H1 (cell line): Measurements from ENCODE around the gene KLHDC4. TPM values are rescaled to one million over a fixed set of nuclear protein-coding genes. Genes with fewer than 3 reads are reported as not detected.
A peak's percentile ranks its signal among the peaks of the same experiment; 100 is the strongest.

Experiments
- CTCF ChIA-PET: fragments of 300-600 bp; sonication (Branson Sonifier 250); formaldehyde crosslinking; loops from one replicate; lab custom pipeline; 2021; ENCODE audit not compliant: partially characterized antibody; lab: Charles Lee
- POLR2A ChIA-PET: fragments of 300-600 bp; sonication (Branson Sonifier 250); formaldehyde crosslinking; loops from one replicate; lab custom pipeline; 2021; ENCODE audit warnings: inconsistent platforms; ENCODE audit not compliant: partially characterized antibody; lab: Charles Lee
- DNase-seq, 2 experiments: peaks; one replicate each; pipeline versions ENCODE4 v3.0.0 to v3.0.0-alpha.2; 2010 to 2022; ENCODE audit warnings: low spot score in 2 of 2, low read depth in 1 of 2, mixed read lengths in 1 of 2
- FAIRE-seq: peaks from 2 replicates; lab custom pipeline; 2011; peaks lifted over from hg19 to GRCh38; lab: Jason Lieb, UNC
- H2AFZ ChIP-seq: 2 replicates; pipeline ENCODE4 v1.8.1; 2012; ENCODE audit warnings: low read length, inconsistent platforms
- H2AK5ac ChIP-seq: 2 replicates; pipeline ENCODE4 v1.6.1; 2013; ENCODE audit warnings: low read depth, low read length
- H2BK120ac ChIP-seq: replicated peaks from 2 replicates; pipeline ENCODE3; 2013; ENCODE audit warnings: low read depth, low read length, inconsistent platforms
- H2BK12ac ChIP-seq: 2 replicates; pipeline ENCODE4 v1.6.1; 2013; ENCODE audit warnings: low read depth, low read length
- H2BK15ac ChIP-seq: 2 replicates; pipeline ENCODE4 v1.6.1; 2013; ENCODE audit warnings: low read length
- H2BK20ac ChIP-seq: 2 replicates; pipeline ENCODE4 v1.6.1; 2013; ENCODE audit warnings: low read length
- H2BK5ac ChIP-seq: 2 replicates; pipeline ENCODE4 v1.6.1; 2013; ENCODE audit warnings: low read depth, low read length
- H3K14ac ChIP-seq: 2 replicates; pipeline ENCODE4 v1.6.1; 2013; ENCODE audit warnings: inconsistent platforms; ENCODE audit not compliant: insufficient read length
- H3K18ac ChIP-seq: 2 replicates; pipeline ENCODE4 v1.6.1; 2013; ENCODE audit warnings: low read length; ENCODE audit errors: extremely low read depth
- H3K23ac ChIP-seq: 2 replicates; pipeline ENCODE4 v1.6.1; 2013; ENCODE audit warnings: inconsistent platforms; ENCODE audit not compliant: insufficient read length
- H3K23me2 ChIP-seq: 2 replicates; pipeline ENCODE4 v1.6.1; 2013; ENCODE audit warnings: low read depth, low read length
- H3K27ac ChIP-seq: 2 replicates; pipeline ENCODE4 v1.6.1; 2011; ENCODE audit warnings: low read depth, low read length, inconsistent platforms
- H3K27me3 ChIP-seq, 4 experiments: replicated peaks in 1 of 4; 1 replicate in 1 of 4; 2 replicates in 3 of 4; pipeline versions ENCODE4 v1.6.1 to v1.8.1; 2011 to 2013; ENCODE audit warnings: low read length in 3 of 4, mild to moderate bottlenecking in 3 of 4, inconsistent platforms in 2 of 4, mixed read lengths in 2 of 4, moderate library complexity in 1 of 4; ENCODE audit not compliant: control insufficient read depth in 3 of 4, insufficient read depth in 3 of 4; ENCODE audit errors: extremely low read depth in 1 of 4
- H3K36me3 ChIP-seq, 4 experiments: 2 replicates each; pipeline versions ENCODE4 v1.6.1 to v1.8.1; 2011 to 2013; ENCODE audit warnings: mild to moderate bottlenecking in 4 of 4, low read length in 3 of 4, moderate library complexity in 2 of 4, control low read depth in 1 of 4, inconsistent platforms in 1 of 4; ENCODE audit not compliant: insufficient read depth in 4 of 4, control insufficient read depth in 2 of 4
- H3K4ac ChIP-seq: replicated peaks from 2 replicates; pipeline ENCODE3; 2013; ENCODE audit warnings: low read length, low read depth, mixed read lengths, inconsistent platforms; ENCODE audit not compliant: insufficient read length
- H3K4me1 ChIP-seq, 4 experiments: replicated peaks in 1 of 4; 1 replicate in 1 of 4; 2 replicates in 3 of 4; pipeline versions ENCODE4 v1.6.1 to v1.8.1; 2011 to 2013; ENCODE audit warnings: low read length in 3 of 4, inconsistent platforms in 2 of 4, mixed read lengths in 1 of 4; ENCODE audit not compliant: insufficient read depth in 4 of 4, control insufficient read depth in 3 of 4
- H3K4me2 ChIP-seq, 2 experiments: 2 replicates each; pipeline versions ENCODE4 v1.6.1 to v1.8.1; 2011 to 2013; ENCODE audit warnings: low read depth in 2 of 2, low read length in 2 of 2, control low read depth in 1 of 2, inconsistent platforms in 1 of 2, mild to moderate bottlenecking in 1 of 2; ENCODE audit not compliant: insufficient read depth in 1 of 2
- H3K4me3 ChIP-seq, 4 experiments: fragments of 200-600, 300-600 bp in 1 of 4; sonication (generic), shearing (Covaris generic), sonication (Bioruptor Twin) in 1 of 4; 2 replicates each; pipeline versions ENCODE4 v1.5.1 to v1.8.1; 2011 to 2016; ENCODE audit warnings: low read length in 4 of 4, low read depth in 3 of 4, control low read depth in 2 of 4, inconsistent platforms in 2 of 4, mild to moderate bottlenecking in 2 of 4, mixed read lengths in 1 of 4, moderate library complexity in 1 of 4; ENCODE audit not compliant: insufficient read depth in 2 of 4; ENCODE audit errors: extremely low read depth in 1 of 4
- H3K56ac ChIP-seq: replicated peaks from 2 replicates; pipeline ENCODE3; 2013; ENCODE audit warnings: low read depth, mild to moderate bottlenecking, mixed read lengths, low read length, inconsistent platforms; ENCODE audit not compliant: insufficient read length
- H3K79me1 ChIP-seq: 2 replicates; pipeline ENCODE4 v1.6.1; 2013; ENCODE audit warnings: low read depth, low read length, control low read depth
- H3K79me2 ChIP-seq, 2 experiments: 2 replicates each; pipeline versions ENCODE4 v1.6.1 to v1.8.1; 2012 to 2013; ENCODE audit warnings: low read length in 2 of 2, mild to moderate bottlenecking in 2 of 2, inconsistent platforms in 1 of 2; ENCODE audit not compliant: insufficient read depth in 2 of 2, control insufficient read depth in 1 of 2
- H3K9ac ChIP-seq, 4 experiments: replicated peaks in 1 of 4; 1 replicate in 1 of 4; 2 replicates in 3 of 4; pipeline versions ENCODE4 v1.6.1 to v1.8.1; 2011 to 2013; ENCODE audit warnings: low read depth in 3 of 4, low read length in 3 of 4, control low read depth in 2 of 4, mild to moderate bottlenecking in 2 of 4, moderate library complexity in 2 of 4, inconsistent platforms in 1 of 4; ENCODE audit errors: extremely low read depth in 1 of 4
- H3K9me3 ChIP-seq, 2 experiments: 2 replicates each; pipeline versions ENCODE4 v1.6.1 to v1.8.1; 2012 to 2013; ENCODE audit warnings: mild to moderate bottlenecking in 2 of 2, moderate library complexity in 2 of 2, control low read depth in 1 of 2, inconsistent platforms in 1 of 2, low read depth in 1 of 2, low read length in 1 of 2, mixed read lengths in 1 of 2; ENCODE audit not compliant: insufficient read depth in 2 of 2
- H4K20me1 ChIP-seq, 2 experiments: replicated peaks in 1 of 2; 2 replicates each; pipeline versions ENCODE3 to v1.8.1; 2011 to 2013; ENCODE audit warnings: inconsistent platforms in 2 of 2, low read length in 2 of 2, mild to moderate bottlenecking in 1 of 2; ENCODE audit not compliant: insufficient read depth in 2 of 2, control insufficient read depth in 1 of 2
- H4K5ac ChIP-seq: 2 replicates; pipeline ENCODE4 v1.6.1; 2013; ENCODE audit warnings: low read length, low read depth, mixed read lengths, inconsistent platforms; ENCODE audit not compliant: insufficient read length
- H4K8ac ChIP-seq: 2 replicates; pipeline ENCODE4 v1.8.0; 2013; ENCODE audit warnings: mild to moderate bottlenecking, moderate library complexity, low read length, inconsistent platforms; ENCODE audit not compliant: insufficient read depth; ENCODE audit errors: extremely low read depth
- H4K91ac ChIP-seq: replicated peaks from 2 replicates; pipeline ENCODE3; 2013; ENCODE audit warnings: low read length, mixed read lengths, inconsistent platforms; ENCODE audit not compliant: insufficient read length
- CHD2 ChIP-seq: IDR thresholded peaks from 2 replicates; pipeline ENCODE4 v1.6.1; 2012; ENCODE audit warnings: low read length, improper control_type of control experiment
- GABPA ChIP-seq: IDR thresholded peaks from 2 replicates; pipeline ENCODE4 v1.6.1; 2011; ENCODE audit warnings: mild to moderate bottlenecking, low read length, moderate library complexity, borderline replicate concordance; ENCODE audit not compliant: insufficient read depth
- GTF2F1 ChIP-seq: IDR thresholded peaks from 2 replicates; pipeline ENCODE4 v1.6.1; 2012; ENCODE audit warnings: low read depth, low read length, improper control_type of control experiment, borderline replicate concordance
- KDM1A ChIP-seq: fragments of 200-600, 300-600 bp; sonication (generic); IDR thresholded peaks from 2 replicates; pipeline ENCODE4 v1.7.1; 2016; ENCODE audit warnings: mild to moderate bottlenecking, low read length, borderline replicate concordance
- MAFK ChIP-seq: IDR thresholded peaks from 2 replicates; pipeline ENCODE4 v1.6.1; 2012; ENCODE audit warnings: low read depth, mild to moderate bottlenecking, improper control_type of control experiment, low read length
- RNF2 ChIP-seq: fragments of 200-900, 300-1000 bp; sonication (generic); IDR thresholded peaks from 2 replicates; pipeline ENCODE4 v1.7.1; 2016; ENCODE audit warnings: borderline replicate concordance, low read depth, mild to moderate bottlenecking, antibody characterized with exemption, low read length; ENCODE audit not compliant: poor library complexity, severe bottlenecking; ENCODE audit errors: missing control alignments
- TBP ChIP-seq: IDR thresholded peaks from 2 replicates; pipeline ENCODE4 v1.6.1; 2011; ENCODE audit warnings: low read depth, low read length, improper control_type of control experiment
- YY1 ChIP-seq: IDR thresholded peaks from 2 replicates; pipeline ENCODE4 v1.6.1; 2011; ENCODE audit warnings: low read depth, mild to moderate bottlenecking, low read length
- WGBS, 2 experiments: shearing (Covaris generic) in 1 of 2; methylation state at CpG; one replicate each; pipeline versions ENCODE4 v1.1.6 to v1.1.7; 2013 to 2015; ENCODE audit warnings: low lambda C conversion rate in 2 of 2, mixed read lengths in 2 of 2, inconsistent platforms in 1 of 2, low coverage in 1 of 2, missing lambda C conversion rate in 1 of 2; ENCODE audit not compliant: insufficient replicate concordance in 2 of 2, insufficient coverage in 1 of 2, insufficient read length in 1 of 2; ENCODE audit errors: extremely low coverage in 1 of 2, missing lambda C conversion rate in 1 of 2; 5-methylcytosine and 5-hydroxymethylcytosine counted together
- polyA plus RNA-seq, 7 experiments: library from polyadenylated mRNA; depleted of rRNA in 3 of 7; stranded (reverse) in 5 of 7; unstranded in 2 of 7; fragments of >200 nt in 5 of 7; fragments of 200-250 nt in 2 of 7; gene quantifications; 1 replicate in 5 of 7; 2 replicates in 1 of 7; 4 replicates in 1 of 7; pipeline versions ENCODE4 v1.2.1 to v1.2.3, GENCODE V29; 2011 to 2013; ENCODE audit warnings: missing spikeins in 2 of 7, mixed read lengths in 2 of 7
- total RNA-seq: library from RNA; stranded (reverse); fragmentation: NEBNext Ultra II Directional; extraction: Animal tissue kit (Norgen Biotek cat#: 25700); gene quantifications from 2 replicates; pipeline ENCODE4 v1.2.1, GENCODE V29; 2021
- TF ChIP-seq, protein P1 (sequence below), 3 experiments: IDR thresholded peaks; 1 replicate in 2 of 3; 2 replicates in 1 of 3; pipeline versions ENCODE4 v1.5.1 to v1.6.1; 2011; ENCODE audit warnings: low read length in 3 of 3, mild to moderate bottlenecking in 3 of 3, inconsistent platforms in 2 of 3, low read depth in 1 of 3, moderate library complexity in 1 of 3; ENCODE audit not compliant: insufficient read depth in 1 of 3; ENCODE audit errors: control extremely low read depth in 1 of 3

The KLHDC4 gene
- total and polyA plus RNA-seq, 2 of the 8 experiments (the other 6 are each of a cell fraction or from before 2014, with no cell fraction given), result 23.7 to 63.9 TPM

DNA sequence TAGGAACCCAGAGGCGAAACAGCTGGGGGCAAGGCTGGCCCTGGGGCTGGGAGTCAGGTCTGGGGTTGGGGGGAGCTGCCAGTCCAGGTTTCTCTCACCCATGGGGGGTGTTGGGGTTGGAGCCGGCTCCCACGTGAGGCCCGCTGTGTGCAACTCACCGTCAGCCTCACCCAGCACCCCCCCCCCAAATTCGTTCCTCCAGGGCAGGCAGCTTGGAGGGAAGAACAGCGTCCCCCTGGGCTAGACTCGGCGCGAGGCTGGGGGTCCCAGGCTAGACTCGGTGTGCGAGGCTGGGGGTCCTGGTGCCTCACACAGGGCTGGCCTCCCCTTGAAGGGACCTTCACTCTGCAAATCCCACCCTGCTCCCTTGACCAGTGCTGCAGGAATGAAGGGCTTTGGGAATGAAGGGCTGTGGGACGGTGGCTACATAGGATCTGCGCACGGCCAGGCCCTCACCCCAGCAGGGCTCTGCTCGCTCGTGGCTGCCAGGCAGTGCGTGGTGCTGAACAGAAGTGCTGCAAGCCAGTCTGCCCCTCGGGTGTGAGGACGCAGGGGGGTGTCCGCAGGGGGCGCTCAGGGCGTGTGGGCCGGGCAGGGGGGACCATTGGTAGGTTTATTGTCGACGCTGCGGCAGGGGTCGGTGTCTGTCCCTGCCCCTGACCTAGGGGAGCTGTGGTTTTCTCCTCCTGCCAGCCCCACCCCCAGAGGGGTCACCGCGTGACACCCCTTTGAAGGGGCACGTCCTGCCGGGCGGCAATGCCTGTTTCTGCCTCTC, 74.7 kb downstream of the KLHDC4 start:
- CTCF ChIA-PET, result interaction anchor here (0.7 to 6.6 kb wide), 8 partner anchors 9 to 66 kb away, joined by 3 to 47 read pairs (median 5); no protein-coding TSS in a partner anchor
- no peak overlapping the region for H2BK20ac ChIP-seq
- TF ChIP-seq GABPA, result no peak
- TF ChIP-seq, protein P1, sequence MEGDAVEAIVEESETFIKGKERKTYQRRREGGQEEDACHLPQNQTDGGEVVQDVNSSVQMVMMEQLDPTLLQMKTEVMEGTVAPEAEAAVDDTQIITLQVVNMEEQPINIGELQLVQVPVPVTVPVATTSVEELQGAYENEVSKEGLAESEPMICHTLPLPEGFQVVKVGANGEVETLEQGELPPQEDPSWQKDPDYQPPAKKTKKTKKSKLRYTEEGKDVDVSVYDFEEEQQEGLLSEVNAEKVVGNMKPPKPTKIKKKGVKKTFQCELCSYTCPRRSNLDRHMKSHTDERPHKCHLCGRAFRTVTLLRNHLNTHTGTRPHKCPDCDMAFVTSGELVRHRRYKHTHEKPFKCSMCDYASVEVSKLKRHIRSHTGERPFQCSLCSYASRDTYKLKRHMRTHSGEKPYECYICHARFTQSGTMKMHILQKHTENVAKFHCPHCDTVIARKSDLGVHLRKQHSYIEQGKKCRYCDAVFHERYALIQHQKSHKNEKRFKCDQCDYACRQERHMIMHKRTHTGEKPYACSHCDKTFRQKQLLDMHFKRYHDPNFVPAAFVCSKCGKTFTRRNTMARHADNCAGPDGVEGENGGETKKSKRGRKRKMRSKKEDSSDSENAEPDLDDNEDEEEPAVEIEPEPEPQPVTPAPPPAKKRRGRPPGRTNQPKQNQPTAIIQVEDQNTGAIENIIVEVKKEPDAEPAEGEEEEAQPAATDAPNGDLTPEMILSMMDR (IDR thresholded peaks at IDR 0.05; ENCODE audit: control extremely low read depth in 1 of 3, insufficient read depth in 1 of 3, low read depth in 1 of 3, low read length in 3 of 3), result no peak
- TF ChIP-seq CHD2, result no peak
- TF ChIP-seq GTF2F1, result no peak
- no peak for TF ChIP-seq RNF2
- no peak for TF ChIP-seq YY1
- no peak for TF ChIP-seq TBP
- no peak for TF ChIP-seq MAFK
- TF ChIP-seq KDM1A, result no peak

More for the DNA sequence above, 74.7 kb downstream of the KLHDC4 start:
- H2BK120ac ChIP-seq, result no peak overlapping the region
- no peak overlapping the region for H3K4me2 ChIP-seq
- POLR2A ChIA-PET, result interaction anchor here (0.6 to 0.8 kb wide), 2 partner anchors 9 to 42 kb away, joined by 3 read pairs; no protein-coding TSS in a partner anchor
- no peak overlapping the region for H2BK12ac ChIP-seq
- H2AK5ac ChIP-seq, result no peak overlapping the region
- no peak overlapping the region for H3K9ac ChIP-seq
- no peak overlapping the region for H3K18ac ChIP-seq
- no peak overlapping the region for H3K27ac ChIP-seq
- no peak overlapping the region for H3K56ac ChIP-seq
- no peaks in the 10 kb centered on the region for H3K79me1 ChIP-seq
- no peak overlapping the region for H2BK15ac ChIP-seq
- no peak for DNase-seq
- H3K4me1 ChIP-seq, result no peaks in the 10 kb centered on the region; a peak in 1 of 7 replicates
- H3K4me3 ChIP-seq, result no peak overlapping the region
- FAIRE-seq, result no peak
- H3K14ac ChIP-seq, result no peak overlapping the region
- H4K8ac ChIP-seq, result 0 out of 2 replicates have a peak overlapping the region, but pooled peaks have one; percentile 5
- H3K79me2 ChIP-seq, result no peaks in the 10 kb centered on the region
- no peaks in the 10 kb centered on the region for H3K23me2 ChIP-seq
- no peaks in the 10 kb centered on the region for H3K27me3 ChIP-seq
- H4K20me1 ChIP-seq, result peaks cover 7 to 10% of the 10 kb centered on the region in 2 experiments
- 88% methylated on average over 30 of the region's 33 CpGs; no CpG with 5 or more reads in 1 of the 2 experiments for WGBS, 2 experiments
- H3K36me3 ChIP-seq, result peaks cover 4 to 28% (median 9%) of the 10 kb centered on the region in 4 experiments; a peak in 6 of 8 replicates
- no peak overlapping the region for H3K4ac ChIP-seq
- no peaks in the 10 kb centered on the region for H3K9me3 ChIP-seq
- H2AFZ ChIP-seq, result no peak overlapping the region
- no peak overlapping the region for H3K23ac ChIP-seq
- H4K5ac ChIP-seq, result no peak overlapping the region
- H2BK5ac ChIP-seq, result no peak overlapping the region
- no peak overlapping the region for H4K91ac ChIP-seq
